ENCODE results near the gene ATL3. TPM values are rescaled to one million over a fixed set of nuclear protein-coding genes. Genes with fewer than 3 reads are reported as not detected.

The ATL3 gene
- total RNA-seq, 2 experiments from 2014 or later = 23.2 to 37.9 TPM

DNA sequence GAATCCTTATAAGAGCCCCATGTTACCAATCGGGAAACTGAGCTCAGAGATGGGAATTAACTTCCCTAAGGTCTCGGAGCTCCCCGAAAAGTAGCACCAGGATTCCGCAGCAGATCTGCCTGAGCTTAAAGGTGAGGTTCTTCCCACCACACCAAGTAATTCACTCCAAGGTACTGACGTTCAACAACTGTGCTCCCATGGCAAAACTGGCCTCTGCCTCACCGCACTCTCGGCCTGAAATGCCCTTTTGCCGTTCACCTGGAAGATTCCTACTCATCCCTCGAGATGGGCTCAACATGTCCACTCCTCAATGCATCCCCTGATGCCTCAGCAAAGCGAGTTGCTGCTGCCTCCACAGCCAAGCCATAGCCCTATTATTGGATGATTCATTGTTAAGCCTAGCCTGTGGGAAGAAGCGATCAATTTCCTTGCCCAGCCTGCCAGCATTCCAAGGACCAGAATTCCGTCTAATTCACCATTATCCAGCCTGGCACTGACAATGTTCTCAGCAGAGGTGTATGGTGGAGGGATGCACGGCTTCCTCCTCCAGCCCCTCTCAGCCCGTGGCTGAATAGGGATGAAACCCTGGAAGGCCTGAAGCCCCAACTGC, 61.1 kb downstream of the ATL3 start:
- POLR2A ChIA-PET = no interaction called here
- no TSS peak for BruUV-seq (replicated peaks)

DNA sequence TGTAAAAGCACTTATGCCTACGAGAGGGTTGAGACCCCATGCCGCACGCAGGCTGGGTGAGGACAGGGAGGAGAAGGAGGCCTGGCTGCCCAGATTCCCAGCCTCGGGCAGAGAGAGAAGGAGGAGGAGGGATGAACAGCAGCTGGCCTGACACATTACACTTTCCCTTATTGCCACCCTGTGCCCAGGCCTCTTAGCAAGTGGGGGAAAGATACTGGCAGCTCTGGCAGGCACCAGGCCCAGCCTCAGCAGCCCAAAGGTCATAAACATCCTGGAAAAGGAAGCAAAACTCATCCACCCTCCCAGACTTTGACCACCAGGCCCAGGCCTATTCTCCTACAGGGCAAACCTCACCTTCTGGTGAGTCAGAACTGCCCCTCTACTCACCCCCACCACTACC, 61.6 kb downstream of the ATL3 start:
- intact Hi-C loops (cut with micrococcal nuclease; ENCODE audit: unreplicated experiment) = no loop called here
- no peak for DNase-seq (ENCODE audit: low spot score)
- Histone ChIP-seq H3K4me1 (ENCODE audit: insufficient read depth, low read length, poor library complexity, severe bottlenecking) (peaks cover 4% of the 10 kb centered on the region), H3K36me3 (ENCODE audit: insufficient read depth, low read length) (no peaks in the 10 kb centered on the region), H3K27ac (ENCODE audit: low read depth, low read length, poor library complexity, severe bottlenecking) (no peak overlapping the region), H4K20me1 (ENCODE audit: insufficient read depth, low read length) (no peaks in the 10 kb centered on the region), H3K4me2 (ENCODE audit: low read length) (no peak overlapping the region), H3K4me3 (ENCODE audit: low read depth, low read length, poor library complexity, severe bottlenecking) (no peak overlapping the region), H3K9me3 (ENCODE audit: low read length) (no peaks in the 10 kb centered on the region), H2AFZ (ENCODE audit: low read length) (no peak overlapping the region), H3K9me2 (ENCODE audit: insufficient read depth, low read length) (no peaks in the 10 kb centered on the region), H3K79me2 (ENCODE audit: insufficient read depth, low read depth, low read length) (no peaks in the 10 kb centered on the region)
- CTCF ChIA-PET (ENCODE audit: unreplicated experiment) = no interaction called here
- no TSS peak for BruUV-seq (replicated peaks)
- POLR2A ChIA-PET = no interaction called here
- TF ChIP-seq, protein P1, sequence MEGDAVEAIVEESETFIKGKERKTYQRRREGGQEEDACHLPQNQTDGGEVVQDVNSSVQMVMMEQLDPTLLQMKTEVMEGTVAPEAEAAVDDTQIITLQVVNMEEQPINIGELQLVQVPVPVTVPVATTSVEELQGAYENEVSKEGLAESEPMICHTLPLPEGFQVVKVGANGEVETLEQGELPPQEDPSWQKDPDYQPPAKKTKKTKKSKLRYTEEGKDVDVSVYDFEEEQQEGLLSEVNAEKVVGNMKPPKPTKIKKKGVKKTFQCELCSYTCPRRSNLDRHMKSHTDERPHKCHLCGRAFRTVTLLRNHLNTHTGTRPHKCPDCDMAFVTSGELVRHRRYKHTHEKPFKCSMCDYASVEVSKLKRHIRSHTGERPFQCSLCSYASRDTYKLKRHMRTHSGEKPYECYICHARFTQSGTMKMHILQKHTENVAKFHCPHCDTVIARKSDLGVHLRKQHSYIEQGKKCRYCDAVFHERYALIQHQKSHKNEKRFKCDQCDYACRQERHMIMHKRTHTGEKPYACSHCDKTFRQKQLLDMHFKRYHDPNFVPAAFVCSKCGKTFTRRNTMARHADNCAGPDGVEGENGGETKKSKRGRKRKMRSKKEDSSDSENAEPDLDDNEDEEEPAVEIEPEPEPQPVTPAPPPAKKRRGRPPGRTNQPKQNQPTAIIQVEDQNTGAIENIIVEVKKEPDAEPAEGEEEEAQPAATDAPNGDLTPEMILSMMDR (conservative IDR thresholded peaks at IDR 0.05; ENCODE audit: low read length) = no peak
- no peak for TF ChIP-seq EZH2phosphoT487 (IDR thresholded peaks at IDR 0.05; ENCODE audit: borderline replicate concordance, low read depth, low read length)

More for the DNA sequence above, 61.1 kb downstream of the ATL3 start:
- no peaks in the 10 kb centered on the region for H3K79me2 ChIP-seq (ENCODE audit: insufficient read depth, low read depth, low read length)
- intact Hi-C loops (cut with micrococcal nuclease; ENCODE audit: unreplicated experiment) = no loop called here
- no peak overlapping the region for H3K4me2 ChIP-seq (ENCODE audit: low read length)
- H3K9me3 ChIP-seq (ENCODE audit: low read length) = no peaks in the 10 kb centered on the region
- no peaks in the 10 kb centered on the region for H4K20me1 ChIP-seq (ENCODE audit: insufficient read depth, low read length)
- H3K9me2 ChIP-seq (ENCODE audit: insufficient read depth, low read length) = no peaks in the 10 kb centered on the region
- TF ChIP-seq EZH2phosphoT487 (IDR thresholded peaks at IDR 0.05; ENCODE audit: borderline replicate concordance, low read depth, low read length) = no peak
- TF ChIP-seq, protein P1 (conservative IDR thresholded peaks at IDR 0.05; ENCODE audit: low read length) = no peak
- H3K36me3 ChIP-seq (ENCODE audit: insufficient read depth, low read length) = no peaks in the 10 kb centered on the region
- CTCF ChIA-PET (ENCODE audit: unreplicated experiment) = no interaction called here
- no peak overlapping the region for H3K4me3 ChIP-seq (ENCODE audit: low read depth, low read length, poor library complexity, severe bottlenecking)
- H3K27ac ChIP-seq (ENCODE audit: low read depth, low read length, poor library complexity, severe bottlenecking) = no peak overlapping the region
- no peak overlapping the region for H2AFZ ChIP-seq (ENCODE audit: low read length)
- DNase-seq (ENCODE audit: low spot score) = no peak
- H3K4me1 ChIP-seq (ENCODE audit: insufficient read depth, low read length, poor library complexity, severe bottlenecking) = peaks cover 4% of the 10 kb centered on the region
